Effector CD8-positive, alpha-beta T cell (primary cell): ENCODE measurements around the gene RBPJ.
"Not testable (repeated sequence)": the region's sequence is repeated elsewhere in the genome, so short reads cannot be mapped to it uniquely, and the experiment has no call there.

ENCODE experiments used
- DNase-seq: peaks from one replicate; lab custom pipeline; 2025; lab: John Stamatoyannopoulos, UW

Gene RBPJ

GRCh38 chr4:26375551-26375950 is 54.7 kb downstream of the RBPJ start:
- no peak for DNase-seq

- no peak for DNase-seq
Measured at GRCh38 chr4:26377328-26378311, 56.8 kb downstream of the RBPJ start.

- no peak for DNase-seq
Measured at GRCh38 chr4:26379837-26380236, 59.0 kb downstream of the RBPJ start.

GRCh38 chr4:26380740-26381139 is 59.9 kb downstream of the RBPJ start:
- no peak for DNase-seq

GRCh38 chr4:26384380-26385057 is 63.7 kb downstream of the RBPJ start:
- DNase-seq = no peak

GRCh38 chr4:26385690-26386089 is 64.9 kb downstream of the RBPJ start:
- no peak for DNase-seq

- DNase-seq = no peak
Measured at GRCh38 chr4:26386386-26386785, 65.6 kb downstream of the RBPJ start.

GRCh38 chr4:26388671-26389070 is 67.9 kb downstream of the RBPJ start:
- DNase-seq = no peak

GRCh38 chr4:26397086-26397485 is 76.3 kb downstream of the RBPJ start:
- no peak for DNase-seq

GRCh38 chr4:26400132-26400531 is 79.3 kb downstream of the RBPJ start:
- DNase-seq = no peak

- DNase-seq = not testable (repeated sequence)
Measured at GRCh38 chr4:26402017-26402416, 81.2 kb downstream of the RBPJ start.

GRCh38 chr4:26402458-26402857 is 81.6 kb downstream of the RBPJ start:
- DNase-seq = no peak

- DNase-seq = no peak
Measured at GRCh38 chr4:26404743-26405206, 84.0 kb downstream of the RBPJ start.

- no peak for DNase-seq
Measured at GRCh38 chr4:26406346-26406975, 85.6 kb downstream of the RBPJ start.

GRCh38 chr4:26407476-26407875 is 86.7 kb downstream of the RBPJ start:
- DNase-seq = no peak

- no peak for DNase-seq
Measured at GRCh38 chr4:26410385-26411293, 89.8 kb downstream of the RBPJ start.

- no peak for DNase-seq
Measured at GRCh38 chr4:26412381-26413372, 91.9 kb downstream of the RBPJ start.

GRCh38 chr4:26413582-26413981 is 92.8 kb downstream of the RBPJ start:
- DNase-seq = no peak

GRCh38 chr4:26418107-26418506 is 97.3 kb downstream of the RBPJ start:
- no peak for DNase-seq

- no peak for DNase-seq
Measured at GRCh38 chr4:26418850-26419249, 98.0 kb downstream of the RBPJ start.
